Hematopoietic multipotent progenitor cell treated with erythropoietin and hydrocortisone succinate and interleukin-3 and kit ligand, for 15 days (in vitro differentiated cells): ENCODE results near the gene PSMB10.
"Not testable (repeated sequence)": the region's sequence is repeated elsewhere in the genome, so short reads cannot be mapped to it uniquely, and the experiment has no call there.

Source experiments
- DNase-seq: peaks from one replicate; pipeline ENCODE4 v3.0.0-alpha.2; 2015; ENCODE audit warnings: low spot score

PSMB10 gene

DNA sequence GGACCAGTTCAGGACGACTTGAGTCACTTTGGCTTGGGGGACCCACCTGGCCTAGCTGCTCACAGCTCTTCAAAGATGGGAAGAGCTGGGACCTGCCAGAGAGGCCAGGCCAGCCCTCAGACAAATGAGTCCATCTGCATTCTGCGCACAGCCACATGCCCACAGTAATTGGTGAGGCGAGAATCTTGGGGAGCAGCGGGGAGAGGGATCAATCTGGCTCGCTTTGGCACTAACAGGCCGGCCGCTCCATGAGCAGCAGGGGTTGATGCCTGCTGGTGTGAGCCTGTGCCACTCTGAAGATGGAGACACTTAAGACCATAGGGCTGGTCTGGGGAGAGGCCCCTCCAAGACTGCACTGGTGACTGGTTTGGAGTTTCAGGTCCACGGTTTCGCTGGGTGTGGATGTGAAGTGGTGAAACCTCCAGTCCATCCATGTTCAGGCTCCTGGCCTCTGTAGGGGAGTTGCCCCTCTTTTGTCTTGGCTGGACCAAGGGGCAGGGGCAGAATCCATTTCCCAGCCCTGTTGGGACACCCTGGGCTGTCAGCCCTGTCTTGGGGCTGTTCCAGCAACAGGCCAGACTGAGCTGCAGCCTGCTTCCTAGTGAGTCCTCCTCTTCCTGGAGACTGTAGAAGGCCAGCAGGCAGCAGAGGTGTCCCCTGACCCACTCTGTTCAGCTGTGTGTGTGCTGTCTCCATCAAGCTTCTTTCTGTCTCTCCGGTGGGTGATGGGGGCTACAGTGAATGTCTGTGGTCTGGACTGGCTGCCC, 12.3 kb downstream of the PSMB10 start:
- no peak for DNase-seq

DNA sequence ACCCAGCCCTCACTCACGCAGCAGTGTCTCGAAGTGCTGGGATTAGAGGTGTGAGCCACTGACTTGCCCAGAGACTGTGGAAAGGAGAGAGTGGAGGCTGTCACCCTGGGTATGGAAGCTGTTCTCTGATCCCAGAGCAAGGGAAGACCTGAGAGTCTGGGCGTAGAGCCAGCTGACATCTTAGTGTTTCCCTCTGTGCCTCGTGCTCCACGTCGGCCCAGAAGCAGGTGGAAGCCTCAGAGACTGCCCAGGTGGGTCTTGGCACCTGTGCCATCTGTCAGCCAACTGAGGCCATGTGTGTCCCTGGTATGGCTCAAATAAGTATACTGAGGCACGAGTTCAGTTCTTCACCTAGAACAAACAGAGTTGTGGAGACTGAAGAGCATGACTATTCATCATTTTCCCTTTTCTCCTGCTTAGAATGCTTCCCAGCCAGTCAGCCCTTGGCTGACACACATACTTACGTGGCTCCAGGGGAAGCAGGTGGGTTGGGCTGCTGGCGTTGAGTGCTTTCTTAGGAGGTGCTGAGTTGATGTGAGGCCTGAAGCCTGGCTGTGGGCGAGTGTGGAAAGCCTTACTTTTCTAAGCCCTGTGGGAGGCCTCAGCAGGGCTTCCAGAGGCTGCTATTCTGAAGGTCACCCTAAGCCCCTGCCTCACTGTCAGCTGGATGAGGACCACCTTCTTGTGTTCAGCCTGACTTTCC, 13.1 kb downstream of the PSMB10 start:
- no peak for DNase-seq

DNA sequence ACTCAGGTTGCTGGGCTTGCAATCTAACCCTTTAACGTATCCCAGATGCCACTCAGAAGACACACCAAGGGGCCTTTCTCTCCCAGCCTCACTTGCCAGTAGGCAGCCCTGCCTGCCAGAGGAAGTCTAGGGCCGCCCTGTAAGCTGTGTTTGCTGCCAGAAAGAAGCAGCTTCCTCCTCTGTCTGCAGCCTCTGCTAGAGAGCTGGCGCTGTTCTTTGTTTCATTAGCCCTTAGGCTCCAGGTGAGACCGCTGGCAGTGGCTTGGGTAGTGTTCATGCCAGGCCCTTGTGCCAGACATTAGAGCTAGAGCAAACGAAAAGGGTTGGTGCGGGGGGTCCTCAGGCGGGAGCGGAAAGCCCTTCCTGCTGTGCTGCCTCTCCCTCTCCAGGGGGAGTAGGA, 13.9 kb downstream of the PSMB10 start:
- DNase-seq: no peak

DNA sequence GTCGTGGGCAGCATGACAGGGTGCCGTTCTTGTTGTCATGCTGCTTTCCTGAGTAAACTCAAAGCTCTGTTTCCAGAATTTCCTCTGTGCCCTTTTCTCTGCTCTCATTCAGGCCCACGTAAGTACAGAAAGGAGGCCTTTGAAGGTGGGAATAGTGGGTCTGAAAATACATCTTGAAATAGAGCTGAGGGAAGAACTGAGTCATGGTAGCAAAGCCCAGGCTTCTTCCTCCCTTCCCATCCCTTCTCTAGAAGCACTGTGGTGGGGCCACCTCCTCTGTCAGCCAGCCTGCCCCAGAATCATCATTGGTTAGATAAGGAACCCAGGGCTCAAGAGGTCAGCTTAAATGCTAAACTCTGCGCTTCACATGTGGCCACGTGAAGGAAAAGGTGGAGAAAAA, 14.4 kb downstream of the PSMB10 start:
- no peak for DNase-seq

DNA sequence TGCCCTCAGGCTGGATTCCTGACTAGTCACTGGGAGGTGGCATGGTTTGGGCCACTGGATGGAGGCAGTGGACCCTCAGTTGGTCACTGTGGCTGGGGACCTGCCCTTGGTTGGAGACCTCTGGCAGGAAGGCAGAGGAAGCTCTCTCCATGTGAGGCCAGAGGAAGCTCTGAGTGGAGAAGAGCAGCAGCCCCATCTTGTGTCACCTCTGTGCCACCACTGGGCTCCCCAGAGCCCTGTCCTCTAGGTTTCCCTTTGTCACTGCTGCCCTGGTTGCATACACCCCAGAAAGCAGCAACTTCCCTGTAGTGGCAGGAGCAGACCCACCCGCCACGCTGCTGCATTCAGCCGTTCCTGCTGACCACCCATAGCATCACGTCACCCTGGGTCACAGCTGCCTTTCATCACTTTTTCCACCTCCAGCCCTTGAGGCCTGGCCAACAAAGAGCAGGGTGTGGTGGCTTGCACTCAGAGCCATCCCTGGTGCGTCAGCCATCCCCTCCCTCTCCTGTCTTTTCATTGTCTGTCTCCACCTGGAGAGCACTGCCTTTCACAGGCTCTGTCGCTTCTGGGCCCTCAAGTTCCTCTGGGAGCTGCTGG, 16.9 kb downstream of the PSMB10 start:
- DNase-seq: no peak

DNA sequence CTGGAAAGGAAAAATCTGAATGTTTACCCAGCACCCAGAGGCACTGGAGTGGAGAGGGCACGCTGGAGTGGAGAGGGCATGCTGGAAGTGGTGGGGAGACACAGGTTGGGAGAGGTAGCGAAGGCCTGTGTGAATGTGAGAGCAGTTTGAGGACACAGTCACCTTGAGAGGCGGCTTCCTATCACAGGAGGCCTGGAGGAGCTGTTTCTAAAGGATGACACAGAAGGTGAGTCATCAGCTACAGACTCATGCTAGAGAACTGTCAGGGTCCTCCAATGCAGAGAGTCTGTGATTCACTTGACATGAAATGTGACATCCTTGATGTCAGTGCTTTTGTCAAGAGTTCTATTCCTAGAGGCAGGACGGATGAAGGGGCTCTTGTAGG, 18.8 kb downstream of the PSMB10 start:
- DNase-seq: peak; percentile 49

DNA sequence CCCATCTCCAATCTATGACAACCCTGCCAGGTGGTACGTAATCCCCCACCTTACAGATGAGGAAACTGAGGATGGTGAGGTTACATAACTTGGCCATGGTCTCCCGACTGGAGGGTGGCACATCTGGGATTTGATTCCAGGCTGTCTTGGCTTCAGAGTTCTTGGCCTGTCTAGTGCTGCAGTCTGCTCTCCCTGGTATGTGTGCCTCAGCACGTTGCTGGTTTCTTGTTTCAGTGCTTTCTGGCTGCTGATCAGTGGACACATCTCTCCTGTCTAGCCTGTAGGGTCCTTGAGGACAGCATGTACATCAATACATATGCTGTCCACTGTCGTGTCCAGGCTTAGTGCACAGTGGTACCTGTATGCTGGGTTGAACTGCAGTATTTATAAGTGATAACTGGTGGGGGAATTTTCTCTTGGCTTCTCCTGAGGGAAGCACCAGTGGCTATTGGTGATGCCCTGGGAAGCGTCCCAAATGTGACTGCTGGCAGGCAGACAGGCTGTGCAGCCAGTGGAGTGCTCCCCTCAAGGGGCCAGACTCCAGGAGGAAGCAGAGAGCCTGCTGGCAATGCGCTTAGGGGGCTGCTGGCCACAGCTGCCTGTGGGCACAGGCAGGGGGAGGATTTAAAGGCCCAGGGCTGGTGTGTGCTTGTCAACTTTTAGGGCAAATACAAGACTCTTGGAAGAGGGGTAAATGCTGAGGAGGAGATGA, 19.4 kb downstream of the PSMB10 start:
- DNase-seq: no peak

DNA sequence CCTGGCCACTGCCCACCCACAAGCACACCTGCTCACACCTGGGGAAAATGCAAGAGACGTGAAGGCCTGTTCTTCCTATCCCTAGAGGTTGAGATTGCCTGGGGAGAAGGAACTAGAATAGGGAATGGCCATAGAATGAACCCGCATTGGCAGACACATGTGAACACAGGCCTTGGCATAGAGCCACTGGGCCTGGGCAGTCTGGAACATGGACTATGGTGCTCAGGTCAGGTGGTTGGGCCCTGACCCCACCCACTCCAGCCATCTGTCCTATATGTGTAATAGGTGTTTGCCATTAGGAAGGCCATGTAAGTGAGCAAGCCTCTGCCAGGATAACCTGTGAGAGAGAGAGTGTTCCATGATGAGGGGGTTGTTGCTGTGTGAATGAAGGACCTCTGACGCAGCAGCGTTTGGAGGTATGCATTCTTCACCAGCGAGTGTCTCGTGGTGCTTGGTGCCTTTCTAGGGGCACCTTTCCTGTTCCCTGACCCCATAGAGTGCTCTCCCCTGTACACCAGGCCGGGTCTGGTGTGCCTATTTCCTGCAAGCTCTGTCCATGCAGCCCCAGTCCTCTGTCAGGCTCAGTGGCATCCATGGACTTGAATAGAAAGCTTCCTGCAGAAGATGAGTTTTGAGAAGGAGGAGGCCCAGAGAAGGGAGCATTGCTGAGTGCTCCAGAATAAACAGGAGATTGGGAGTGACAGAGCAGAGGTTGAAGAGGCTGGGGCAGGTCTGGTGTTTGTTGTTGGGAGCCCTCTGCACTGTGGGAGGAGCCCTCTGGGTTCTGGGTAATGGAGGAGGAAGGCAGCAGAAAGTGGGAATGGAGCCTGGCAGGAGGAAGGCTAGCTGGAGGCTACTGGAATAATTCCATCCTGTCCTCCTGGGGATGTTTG, 20.6 kb downstream of the PSMB10 start:
- no peak for DNase-seq

DNA sequence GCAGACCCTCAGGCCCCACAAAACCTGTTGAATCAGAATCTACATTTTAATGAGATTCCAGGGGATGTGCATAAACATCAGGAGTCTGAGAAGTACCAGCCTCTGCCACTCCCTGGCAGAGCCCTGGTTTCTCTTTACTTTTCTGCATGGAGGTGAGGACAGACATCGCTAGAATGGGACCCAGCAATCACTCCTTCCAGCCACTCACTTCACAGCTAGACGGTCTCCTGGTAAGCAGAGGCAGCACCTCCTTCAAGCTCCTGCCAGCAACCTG, 21.2 kb downstream of the PSMB10 start:
- not testable (repeated sequence) for DNase-seq

DNA sequence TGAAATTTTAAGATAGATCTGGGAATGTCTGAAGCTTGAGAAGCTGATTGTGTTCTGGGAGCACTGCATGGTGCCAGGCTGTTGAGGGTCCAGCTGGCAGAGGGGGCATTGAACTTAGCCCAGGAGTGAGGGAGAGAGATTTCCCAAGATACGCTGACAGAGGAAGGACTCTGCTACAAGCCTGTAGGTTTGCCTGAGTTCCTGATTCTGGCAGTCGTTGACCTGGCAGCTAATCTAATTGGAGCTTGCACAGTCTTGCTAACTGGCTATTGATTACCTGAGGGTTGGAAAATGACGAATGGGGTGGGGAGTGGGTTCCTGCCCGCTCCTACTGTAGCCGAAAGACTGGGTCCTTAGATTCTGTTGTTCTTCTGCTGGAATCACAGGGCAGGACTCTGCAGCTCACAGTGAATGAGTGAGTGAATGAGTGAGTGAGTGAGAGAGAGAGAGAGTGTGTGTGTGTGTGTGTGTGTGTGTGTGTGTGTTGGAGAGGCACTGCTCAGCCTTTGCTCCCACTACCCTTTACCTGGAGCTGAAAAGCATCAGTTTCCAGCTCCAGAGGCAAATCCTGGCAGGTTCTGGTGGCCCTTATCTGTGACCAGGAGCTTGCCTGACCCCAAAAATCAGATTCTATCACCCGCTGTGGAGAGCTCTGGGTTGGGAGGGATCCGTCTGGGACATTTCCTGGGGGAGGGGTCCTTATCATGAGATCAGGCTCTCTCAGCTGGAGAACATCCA, 21.7 kb downstream of the PSMB10 start:
- DNase-seq: no peak

DNA sequence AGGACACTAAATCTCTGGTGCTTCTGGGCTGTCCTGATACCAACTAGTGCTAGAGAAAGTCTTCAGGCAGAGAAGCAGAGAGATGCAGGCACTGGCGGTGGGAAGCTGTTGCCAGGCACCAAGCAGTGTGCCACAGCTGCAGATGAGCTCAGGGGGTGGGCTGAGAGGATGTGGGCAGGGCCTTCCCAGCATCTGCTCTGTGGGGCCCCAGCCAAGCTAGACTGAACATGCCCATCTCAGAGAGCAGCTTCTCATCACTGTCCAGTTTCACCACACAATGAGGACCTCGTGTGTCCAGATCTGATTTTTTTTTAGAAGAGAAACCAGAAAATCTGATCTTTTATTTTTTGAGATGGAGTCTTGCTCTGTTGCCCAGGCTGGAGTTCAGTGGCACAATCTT, 26.5 kb downstream of the PSMB10 start:
- DNase-seq: no peak

DNA sequence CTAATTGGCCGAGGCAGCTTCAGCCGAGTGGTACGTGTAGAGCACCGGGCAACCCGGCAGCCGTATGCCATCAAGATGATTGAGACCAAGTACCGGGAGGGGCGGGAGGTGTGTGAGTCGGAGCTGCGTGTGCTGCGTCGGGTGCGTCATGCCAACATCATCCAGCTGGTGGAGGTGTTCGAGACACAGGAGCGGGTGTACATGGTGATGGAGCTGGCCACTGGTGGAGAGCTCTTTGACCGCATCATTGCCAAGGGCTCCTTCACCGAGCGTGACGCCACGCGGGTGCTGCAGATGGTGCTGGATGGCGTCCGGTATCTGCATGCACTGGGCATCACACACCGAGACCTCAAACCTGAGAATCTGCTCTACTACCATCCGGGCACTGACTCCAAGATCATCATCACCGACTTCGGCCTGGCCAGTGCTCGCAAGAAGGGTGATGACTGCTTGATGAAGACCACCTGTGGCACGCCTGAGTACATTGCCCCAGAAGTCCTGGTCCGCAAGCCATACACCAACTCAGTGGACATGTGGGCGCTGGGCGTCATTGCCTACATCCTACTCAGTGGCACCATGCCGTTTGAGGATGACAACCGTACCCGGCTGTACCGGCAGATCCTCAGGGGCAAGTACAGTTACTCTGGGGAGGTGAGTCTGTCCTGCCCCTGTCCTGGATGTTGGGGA, 27.5 kb downstream of the PSMB10 start:
- no peak for DNase-seq

DNA sequence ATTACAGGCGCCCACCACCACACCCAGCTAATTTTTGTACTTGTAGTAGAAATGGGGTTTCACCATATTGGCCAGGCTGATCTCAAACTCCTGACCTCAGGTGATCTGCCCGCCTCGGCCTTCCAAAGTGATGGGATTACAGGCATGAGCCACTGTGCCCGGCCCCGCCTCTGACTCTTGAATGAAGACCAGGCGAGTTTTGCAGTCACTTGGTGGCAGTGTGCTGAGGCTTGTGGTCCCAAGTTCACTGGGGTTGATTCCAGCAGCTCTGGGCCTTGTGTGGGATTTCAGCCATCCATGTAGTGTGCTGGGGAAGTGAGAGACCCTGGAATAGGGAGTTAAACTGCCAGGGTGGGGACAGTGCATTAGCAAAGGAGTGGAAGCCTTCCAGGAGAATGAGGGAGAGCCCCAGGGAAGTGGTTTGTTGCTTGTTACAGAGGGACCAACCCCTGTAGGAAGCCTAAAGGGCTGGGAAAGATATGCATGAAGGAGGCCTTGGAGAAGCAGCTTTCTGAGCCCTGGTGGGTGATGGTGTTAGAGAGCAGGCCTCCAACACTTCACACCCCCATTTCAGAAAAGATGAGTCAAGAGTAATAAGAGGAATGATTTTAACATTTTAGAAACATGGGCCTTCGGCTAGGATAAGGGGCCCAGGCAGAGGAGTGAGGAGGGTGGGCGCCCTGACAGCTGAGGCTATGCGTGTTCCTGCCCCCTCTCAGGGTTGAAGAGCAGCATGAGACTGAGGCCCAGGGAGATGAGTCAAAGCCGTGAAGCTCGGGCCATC, 29.1 kb downstream of the PSMB10 start:
- DNase-seq: no peak

DNA sequence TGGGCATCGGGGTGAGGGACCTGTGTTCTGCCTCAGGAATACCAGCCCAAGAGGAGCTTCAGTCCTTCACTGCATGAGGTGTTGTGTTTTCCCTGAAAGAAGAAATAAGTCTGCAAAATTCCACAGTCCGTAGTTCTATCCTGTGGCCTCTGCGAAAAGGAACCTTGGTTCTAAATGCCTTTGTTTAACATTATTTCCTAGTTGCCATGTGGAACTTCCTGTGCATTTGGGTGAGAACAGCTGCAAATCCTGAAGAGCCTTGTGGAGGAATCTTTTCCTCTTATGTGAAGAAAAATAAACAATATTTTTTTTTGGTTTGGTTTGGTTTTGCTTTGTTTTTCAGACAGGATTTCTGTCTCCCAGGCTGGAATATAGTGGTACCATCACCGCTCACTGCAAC, 33.8 kb downstream of the PSMB10 start:
- DNase-seq: no peak

DNA sequence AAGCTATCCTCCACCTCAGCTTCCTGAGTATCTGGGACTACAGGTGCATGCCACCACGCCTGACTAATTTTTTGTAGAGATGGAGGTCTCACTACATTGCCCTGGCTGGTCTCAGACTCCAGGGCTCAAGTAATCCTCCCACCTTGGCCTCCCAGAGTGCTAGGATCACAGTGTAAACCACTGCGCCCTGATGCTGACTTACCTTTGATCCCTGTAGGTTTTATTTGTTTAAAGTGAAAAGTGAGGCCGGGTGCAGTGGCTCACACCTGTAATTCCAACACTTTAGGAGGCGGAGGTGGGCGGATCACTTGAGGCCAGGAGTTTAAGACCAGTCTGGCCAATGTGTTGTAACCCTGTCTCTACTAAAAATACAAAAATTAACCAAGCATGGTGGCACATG, 34.9 kb downstream of the PSMB10 start:
- DNase-seq: no peak

DNA sequence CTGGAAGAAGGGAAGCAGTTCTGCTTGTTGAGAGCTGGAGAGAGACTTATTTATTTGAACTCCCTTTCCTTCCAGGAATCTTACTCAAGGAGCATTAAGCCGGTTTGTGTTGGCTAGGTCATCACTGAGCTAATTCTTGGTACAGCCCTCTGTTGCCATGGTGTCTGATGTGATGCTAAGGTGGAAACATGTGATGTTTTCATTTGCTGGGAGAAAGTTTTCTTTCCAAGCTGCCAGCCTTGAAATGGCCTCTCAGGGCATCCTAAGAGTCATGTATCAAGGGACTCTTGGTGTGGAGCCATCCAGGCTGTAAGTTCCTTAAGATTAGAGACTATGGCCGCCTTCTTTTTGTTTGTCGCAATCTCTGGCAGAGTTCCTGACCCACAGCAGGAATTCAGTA, 39.4 kb downstream of the PSMB10 start:
- no peak for DNase-seq

DNA sequence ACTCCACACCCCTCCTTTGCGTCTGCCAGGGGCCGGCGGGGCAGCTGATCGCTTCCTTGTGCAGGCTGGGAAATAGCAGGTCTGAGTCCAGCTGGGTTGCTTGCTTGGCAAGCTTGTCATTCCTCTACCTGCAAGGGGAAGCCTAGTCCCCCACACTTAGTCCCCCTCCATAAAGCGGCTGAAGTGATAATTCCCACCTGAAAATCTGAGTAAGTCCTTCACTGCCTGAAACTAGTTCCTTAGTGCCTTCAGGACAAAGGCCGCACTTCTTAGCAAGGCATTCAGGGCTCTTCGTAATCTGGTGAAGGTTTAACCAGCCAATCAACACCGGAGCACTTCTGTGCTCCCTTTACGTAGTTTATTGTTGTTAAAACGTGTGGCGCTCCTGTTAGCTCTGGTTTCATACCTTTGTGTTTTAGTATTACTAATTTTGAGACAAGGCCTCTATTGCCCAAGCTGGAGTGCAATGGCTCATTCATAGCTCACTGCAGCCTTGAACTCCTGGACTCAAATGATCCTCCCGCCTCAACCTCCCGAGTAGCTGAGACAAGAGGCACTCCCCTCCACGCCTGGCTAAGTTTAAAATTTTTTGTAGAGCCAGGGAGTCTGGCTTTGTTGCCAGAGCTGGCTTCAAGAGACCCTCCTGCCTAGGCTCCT, 42.8 kb downstream of the PSMB10 start:
- no peak for DNase-seq

DNA sequence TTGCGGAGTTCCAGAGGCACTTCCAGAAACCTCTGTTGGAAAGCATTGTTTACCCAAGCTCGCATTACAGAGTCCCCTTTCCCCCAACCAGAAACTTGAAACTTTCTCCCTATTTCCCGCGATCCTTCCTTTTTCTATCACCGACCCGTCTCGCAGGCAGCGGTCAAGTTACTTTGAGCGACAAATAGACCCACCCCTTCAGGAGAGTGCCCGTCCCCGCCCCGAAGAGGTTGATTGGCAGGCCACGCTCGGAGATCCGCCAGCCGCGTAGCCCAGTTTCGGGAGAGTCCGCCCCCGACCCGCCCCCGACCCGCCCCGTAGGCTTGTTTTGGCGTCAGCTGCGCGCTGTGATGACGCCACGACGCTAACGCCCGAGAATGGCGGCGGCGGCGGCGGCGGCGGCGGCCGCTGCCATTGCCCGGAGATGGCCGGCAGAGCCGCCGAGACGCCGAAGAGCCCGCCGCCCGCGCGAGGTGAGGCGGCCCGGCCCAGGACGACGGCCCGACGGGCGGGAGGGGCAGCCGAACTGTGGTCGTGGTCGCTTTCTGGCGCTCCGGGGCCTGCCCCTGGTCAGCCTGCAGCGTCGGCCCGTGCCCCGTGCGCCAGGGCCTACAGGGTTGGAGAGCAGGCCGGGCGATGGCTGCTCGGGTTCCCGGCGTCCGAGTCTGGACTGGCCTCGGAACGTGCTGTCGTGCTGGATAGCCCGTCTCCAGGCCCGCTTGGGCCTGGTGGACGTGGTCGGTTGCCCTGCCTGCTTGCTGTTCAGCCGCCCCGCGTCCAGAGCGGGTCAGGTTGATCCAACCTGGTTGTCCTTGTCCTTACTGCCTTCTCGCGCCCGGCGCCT, 43.5 kb downstream of the PSMB10 start, which contains the start of gene PSKH1:
TSS of gene PSKH1 (plus strand) at position 356 of the 844 bp plus-strand sequence. CDS start 15,496 bp downstream, outside the sequence.
- peak; percentile 97 for DNase-seq
